ENCODE measurements around the gene LRRC61. TPM values are rescaled to one million over a fixed set of nuclear protein-coding genes. Genes with fewer than 3 reads are reported as not detected.
A peak's percentile ranks its signal among the peaks of the same experiment; 100 is the strongest.

Gene LRRC61
- total and polyA plus RNA-seq, 2 of the 13 experiments (the other 11 are each of a cell fraction or from before 2014, with no cell fraction given): 33.0 to 34.8 TPM

DNA sequence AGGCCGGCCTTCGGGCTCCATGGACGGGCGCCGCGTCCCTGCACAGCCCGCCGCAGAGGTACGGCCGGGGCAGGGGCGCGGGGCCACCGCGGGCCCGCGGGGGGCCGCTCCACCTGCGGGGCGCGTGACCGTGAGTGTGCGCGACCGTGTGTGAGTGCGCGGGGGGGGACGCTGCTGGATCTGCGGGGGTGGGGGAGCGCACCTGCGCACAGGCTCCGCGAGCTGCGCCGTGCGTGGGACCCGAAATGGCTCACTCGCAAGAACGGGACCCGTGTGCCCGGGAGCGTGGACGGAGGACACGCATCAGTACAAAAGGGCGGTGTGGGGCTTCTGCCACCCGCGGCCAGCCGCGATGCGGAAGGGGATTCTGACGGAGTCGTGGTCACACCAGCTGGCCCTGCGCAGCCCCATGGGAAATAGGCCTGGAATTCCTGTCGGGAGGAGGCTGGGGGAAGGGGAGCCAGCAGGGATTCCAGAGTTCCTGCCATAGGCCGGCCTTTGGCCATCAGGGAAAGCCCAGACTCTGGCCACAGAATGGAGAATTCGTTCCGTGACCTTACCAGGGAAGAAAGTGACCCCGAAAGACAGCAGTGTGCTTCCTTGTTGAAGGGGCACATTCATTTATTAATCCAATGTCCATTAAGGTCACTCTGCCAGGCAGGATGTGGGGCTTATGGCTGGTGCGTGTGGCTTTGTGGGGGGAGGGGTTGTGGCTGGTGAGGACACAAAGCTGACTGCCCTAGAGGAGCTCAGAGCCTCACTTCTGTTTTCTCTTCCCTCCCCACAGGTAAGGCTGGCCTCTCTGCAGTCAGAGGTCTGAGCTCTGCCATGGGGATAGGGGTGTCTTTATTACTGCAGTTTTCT, 46.0 kb downstream of the LRRC61 start (continued):
- TF ChIP-seq GPN1 (CRISPR knock-in tag; IDR thresholded peaks at IDR 0.05; ENCODE audit: borderline replicate concordance) (0 out of 2 replicates have a peak, but pooled peaks have one; percentile 25), ZNF703 (CRISPR knock-in tag; IDR thresholded peaks at IDR 0.05; ENCODE audit: borderline replicate concordance) (no peak), ZNF709 (CRISPR knock-in tag; IDR thresholded peaks at IDR 0.05) (no peak), TEAD2 (CRISPR knock-in tag; IDR thresholded peaks at IDR 0.05) (no peak), MTF2 (CRISPR knock-in tag; IDR thresholded peaks at IDR 0.05; ENCODE audit: borderline replicate concordance) (no peak), ZNF549 (CRISPR knock-in tag; IDR thresholded peaks at IDR 0.05) (no peak), ZNF441 (CRISPR knock-in tag; IDR thresholded peaks at IDR 0.05; ENCODE audit: borderline replicate concordance) (no peak), NR2C2 (CRISPR knock-in tag; IDR thresholded peaks at IDR 0.05; ENCODE audit: borderline replicate concordance) (no peak), TAF15 (IDR thresholded peaks at IDR 0.05; ENCODE audit: low read depth, low read length, poor library complexity, severe bottlenecking) (no peak), ZNF614 (CRISPR knock-in tag; IDR thresholded peaks at IDR 0.05; ENCODE audit: borderline replicate concordance) (no peak), MED13 (CRISPR knock-in tag; IDR thresholded peaks at IDR 0.05) (no peak; the same call in 1 of the 2 replicates), SMARCC2 (IDR thresholded peaks at IDR 0.05) (no peak), NFE2L1 (CRISPR knock-in tag; IDR thresholded peaks at IDR 0.05; ENCODE audit: borderline replicate concordance) (no peak), ZNF207 (IDR thresholded peaks at IDR 0.05; ENCODE audit: borderline replicate concordance) (no peak), ERF (CRISPR knock-in tag; IDR thresholded peaks at IDR 0.05) (no peak; the same call in 1 of the 2 replicates), ATF1 (CRISPR knock-in tag; IDR thresholded peaks at IDR 0.05) (no peak), FIP1L1 (IDR thresholded peaks at IDR 0.05; ENCODE audit: borderline replicate concordance, insufficient read depth, low read depth, low read length) (no peak), MEF2D (CRISPR knock-in tag; IDR thresholded peaks at IDR 0.05) (0 out of 2 replicates have a peak, but pooled peaks have one; percentile 53), ARID2 (CRISPR knock-in tag; IDR thresholded peaks at IDR 0.05; ENCODE audit: borderline replicate concordance) (no peak), SRY (CRISPR knock-in tag; IDR thresholded peaks at IDR 0.05) (no peak), MIXL1 (CRISPR knock-in tag; IDR thresholded peaks at IDR 0.05) (no peak)
- TF ChIP-seq, protein P1, sequence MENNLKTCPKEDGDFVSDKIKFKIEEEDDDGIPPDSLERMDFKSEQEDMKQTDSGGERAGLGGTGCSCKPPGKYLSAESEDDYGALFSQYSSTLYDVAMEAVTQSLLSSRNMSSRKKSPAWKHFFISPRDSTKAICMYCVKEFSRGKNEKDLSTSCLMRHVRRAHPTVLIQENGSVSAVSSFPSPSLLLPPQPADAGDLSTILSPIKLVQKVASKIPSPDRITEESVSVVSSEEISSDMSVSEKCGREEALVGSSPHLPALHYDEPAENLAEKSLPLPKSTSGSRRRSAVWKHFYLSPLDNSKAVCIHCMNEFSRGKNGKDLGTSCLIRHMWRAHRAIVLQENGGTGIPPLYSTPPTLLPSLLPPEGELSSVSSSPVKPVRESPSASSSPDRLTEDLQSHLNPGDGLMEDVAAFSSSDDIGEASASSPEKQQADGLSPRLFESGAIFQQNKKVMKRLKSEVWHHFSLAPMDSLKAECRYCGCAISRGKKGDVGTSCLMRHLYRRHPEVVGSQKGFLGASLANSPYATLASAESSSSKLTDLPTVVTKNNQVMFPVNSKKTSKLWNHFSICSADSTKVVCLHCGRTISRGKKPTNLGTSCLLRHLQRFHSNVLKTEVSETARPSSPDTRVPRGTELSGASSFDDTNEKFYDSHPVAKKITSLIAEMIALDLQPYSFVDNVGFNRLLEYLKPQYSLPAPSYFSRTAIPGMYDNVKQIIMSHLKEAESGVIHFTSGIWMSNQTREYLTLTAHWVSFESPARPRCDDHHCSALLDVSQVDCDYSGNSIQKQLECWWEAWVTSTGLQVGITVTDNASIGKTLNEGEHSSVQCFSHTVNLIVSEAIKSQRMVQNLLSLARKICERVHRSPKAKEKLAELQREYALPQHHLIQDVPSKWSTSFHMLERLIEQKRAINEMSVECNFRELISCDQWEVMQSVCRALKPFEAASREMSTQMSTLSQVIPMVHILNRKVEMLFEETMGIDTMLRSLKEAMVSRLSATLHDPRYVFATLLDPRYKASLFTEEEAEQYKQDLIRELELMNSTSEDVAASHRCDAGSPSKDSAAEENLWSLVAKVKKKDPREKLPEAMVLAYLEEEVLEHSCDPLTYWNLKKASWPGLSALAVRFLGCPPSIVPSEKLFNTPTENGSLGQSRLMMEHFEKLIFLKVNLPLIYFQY (CRISPR knock-in tag; IDR thresholded peaks at IDR 0.05; ENCODE audit: borderline replicate concordance): 0 out of 2 replicates have a peak, but pooled peaks have one; percentile 3
- TF ChIP-seq, protein P2, sequence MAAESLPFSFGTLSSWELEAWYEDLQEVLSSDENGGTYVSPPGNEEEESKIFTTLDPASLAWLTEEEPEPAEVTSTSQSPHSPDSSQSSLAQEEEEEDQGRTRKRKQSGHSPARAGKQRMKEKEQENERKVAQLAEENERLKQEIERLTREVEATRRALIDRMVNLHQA (CRISPR knock-in tag; IDR thresholded peaks at IDR 0.05): no peak
- TF ChIP-seq, protein P3, sequence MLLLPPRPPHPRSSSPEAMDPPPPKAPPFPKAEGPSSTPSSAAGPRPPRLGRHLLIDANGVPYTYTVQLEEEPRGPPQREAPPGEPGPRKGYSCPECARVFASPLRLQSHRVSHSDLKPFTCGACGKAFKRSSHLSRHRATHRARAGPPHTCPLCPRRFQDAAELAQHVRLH (CRISPR knock-in tag; IDR thresholded peaks at IDR 0.05; ENCODE audit: borderline replicate concordance, low read depth): no peak
- TF ChIP-seq, protein P4, sequence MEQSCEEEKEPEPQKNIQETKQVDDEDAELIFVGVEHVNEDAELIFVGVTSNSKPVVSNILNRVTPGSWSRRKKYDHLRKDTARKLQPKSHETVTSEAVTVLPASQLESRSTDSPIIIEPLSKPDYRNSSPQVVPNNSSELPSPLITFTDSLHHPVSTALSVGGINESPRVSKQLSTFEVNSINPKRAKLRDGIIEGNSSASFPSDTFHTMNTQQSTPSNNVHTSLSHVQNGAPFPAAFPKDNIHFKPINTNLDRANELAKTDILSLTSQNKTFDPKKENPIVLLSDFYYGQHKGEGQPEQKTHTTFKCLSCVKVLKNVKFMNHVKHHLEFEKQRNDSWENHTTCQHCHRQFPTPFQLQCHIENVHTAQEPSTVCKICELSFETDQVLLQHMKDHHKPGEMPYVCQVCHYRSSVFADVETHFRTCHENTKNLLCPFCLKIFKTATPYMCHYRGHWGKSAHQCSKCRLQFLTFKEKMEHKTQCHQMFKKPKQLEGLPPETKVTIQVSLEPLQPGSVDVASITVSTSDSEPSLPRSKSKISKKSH (CRISPR knock-in tag; IDR thresholded peaks at IDR 0.05; ENCODE audit: borderline replicate concordance): no peak

Measured in HepG2 (cell line).